Omental fat pad (tissue), 4 donors: ENCODE results near the gene LRRC75A. TPM values are rescaled to one million over a fixed set of nuclear protein-coding genes. Genes with fewer than 3 reads are reported as not detected.
"Not testable (repeated sequence)": the region's sequence is repeated elsewhere in the genome, so short reads cannot be mapped to it uniquely, and the experiment has no call there.

ENCODE experiments used
- ATAC-seq: fragments of 150-250 bp; one replicate; pipeline ENCODE4 v1.9.1; 2016; ENCODE audit warnings: mild to moderate bottlenecking, moderate library complexity; ENCODE audit not compliant: low FRiP score
- DNase-seq: peaks from one replicate; pipeline ENCODE4 v3.0.0-alpha.2; 2019; ENCODE audit warnings: low spot score
- total RNA-seq, 4 donors: library from RNA; depleted of rRNA; stranded (reverse); fragments of >200 nt; gene quantifications; one replicate each; pipeline ENCODE4 v1.1.0, GENCODE V29; 2016
- TF ChIP-seq, protein P1 (sequence below), 3 donors: fragments of 450-650 bp; IDR thresholded peaks; one replicate each; pipeline ENCODE4 v1.5.1; 2016 to 2017; ENCODE audit warnings: antibody characterized with exemption in 3 of 3, mild to moderate bottlenecking in 3 of 3, moderate library complexity in 2 of 3

The LRRC75A gene
- total RNA-seq, 4 donors from 2014 or later: 0.74 to 3.5 (median 2.1) TPM

DNA sequence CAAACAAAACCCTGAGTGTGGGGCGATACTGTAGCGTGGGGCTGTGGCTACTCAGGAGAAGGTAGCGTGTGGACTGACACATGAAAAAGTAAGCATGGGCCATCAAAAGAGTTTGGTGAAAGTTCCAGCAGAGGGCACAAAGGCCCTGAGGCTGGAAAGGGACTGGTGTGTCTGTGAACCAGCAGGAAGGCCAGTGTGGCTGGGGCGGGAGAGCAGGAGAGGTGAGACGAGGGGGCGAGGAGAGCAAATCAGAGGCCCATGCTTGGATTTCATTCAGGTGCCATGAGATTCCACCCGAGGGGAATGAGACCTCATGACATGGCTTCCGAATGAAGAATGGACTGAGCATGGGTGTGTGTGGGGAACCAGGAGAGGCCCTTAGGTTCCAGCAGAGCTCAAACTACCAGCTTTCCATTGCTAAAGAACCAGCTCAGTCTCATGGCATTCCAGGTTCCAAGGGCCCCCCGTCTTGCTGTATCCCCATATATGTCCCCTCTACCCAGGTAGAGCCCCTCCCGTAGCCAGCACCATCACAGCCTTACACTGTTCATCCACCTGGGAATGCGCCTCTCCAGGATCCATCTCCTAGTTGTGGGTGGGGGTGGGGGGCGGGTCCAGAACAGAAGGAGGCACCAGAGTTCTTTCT, 45.5 kb downstream of the LRRC75A start:
- no peak for ATAC-seq
- TF ChIP-seq, protein P1, sequence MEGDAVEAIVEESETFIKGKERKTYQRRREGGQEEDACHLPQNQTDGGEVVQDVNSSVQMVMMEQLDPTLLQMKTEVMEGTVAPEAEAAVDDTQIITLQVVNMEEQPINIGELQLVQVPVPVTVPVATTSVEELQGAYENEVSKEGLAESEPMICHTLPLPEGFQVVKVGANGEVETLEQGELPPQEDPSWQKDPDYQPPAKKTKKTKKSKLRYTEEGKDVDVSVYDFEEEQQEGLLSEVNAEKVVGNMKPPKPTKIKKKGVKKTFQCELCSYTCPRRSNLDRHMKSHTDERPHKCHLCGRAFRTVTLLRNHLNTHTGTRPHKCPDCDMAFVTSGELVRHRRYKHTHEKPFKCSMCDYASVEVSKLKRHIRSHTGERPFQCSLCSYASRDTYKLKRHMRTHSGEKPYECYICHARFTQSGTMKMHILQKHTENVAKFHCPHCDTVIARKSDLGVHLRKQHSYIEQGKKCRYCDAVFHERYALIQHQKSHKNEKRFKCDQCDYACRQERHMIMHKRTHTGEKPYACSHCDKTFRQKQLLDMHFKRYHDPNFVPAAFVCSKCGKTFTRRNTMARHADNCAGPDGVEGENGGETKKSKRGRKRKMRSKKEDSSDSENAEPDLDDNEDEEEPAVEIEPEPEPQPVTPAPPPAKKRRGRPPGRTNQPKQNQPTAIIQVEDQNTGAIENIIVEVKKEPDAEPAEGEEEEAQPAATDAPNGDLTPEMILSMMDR (IDR thresholded peaks at IDR 0.05): no peak
- no peak for DNase-seq

DNA sequence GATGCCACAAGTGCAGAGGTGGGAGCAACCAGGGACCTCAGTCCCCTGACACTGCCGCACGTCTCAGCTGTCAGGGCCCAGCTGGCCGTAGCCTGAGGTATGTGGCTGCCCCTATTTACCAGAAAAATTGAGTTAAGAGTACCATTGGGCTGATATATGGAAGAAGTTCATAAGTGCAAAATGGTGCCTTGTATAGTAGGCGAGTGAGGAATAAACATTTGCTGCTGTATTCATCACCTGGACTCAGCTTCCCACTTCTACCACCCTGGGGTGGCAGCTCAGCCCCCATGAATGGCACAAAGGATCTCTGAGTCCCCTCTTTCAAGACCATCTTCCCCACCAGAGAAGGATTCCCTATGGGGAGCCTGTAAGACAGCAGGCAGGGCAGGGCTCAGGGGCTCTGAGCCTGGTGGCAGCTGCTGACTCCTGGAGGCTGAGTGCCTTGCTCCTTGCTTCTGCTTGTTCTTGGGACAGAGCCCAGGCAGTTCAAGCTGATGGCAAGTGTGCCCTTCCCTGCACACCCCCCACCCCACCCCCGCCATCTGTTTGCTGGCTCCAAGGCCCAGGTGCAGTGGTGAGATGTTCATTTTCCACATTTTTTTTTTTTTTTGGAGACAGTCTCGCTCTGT, 47.6 kb downstream of the LRRC75A start:
- ATAC-seq (no peak), DNase-seq (no peak)
- TF ChIP-seq, protein P1 (IDR thresholded peaks at IDR 0.05): no peak

DNA sequence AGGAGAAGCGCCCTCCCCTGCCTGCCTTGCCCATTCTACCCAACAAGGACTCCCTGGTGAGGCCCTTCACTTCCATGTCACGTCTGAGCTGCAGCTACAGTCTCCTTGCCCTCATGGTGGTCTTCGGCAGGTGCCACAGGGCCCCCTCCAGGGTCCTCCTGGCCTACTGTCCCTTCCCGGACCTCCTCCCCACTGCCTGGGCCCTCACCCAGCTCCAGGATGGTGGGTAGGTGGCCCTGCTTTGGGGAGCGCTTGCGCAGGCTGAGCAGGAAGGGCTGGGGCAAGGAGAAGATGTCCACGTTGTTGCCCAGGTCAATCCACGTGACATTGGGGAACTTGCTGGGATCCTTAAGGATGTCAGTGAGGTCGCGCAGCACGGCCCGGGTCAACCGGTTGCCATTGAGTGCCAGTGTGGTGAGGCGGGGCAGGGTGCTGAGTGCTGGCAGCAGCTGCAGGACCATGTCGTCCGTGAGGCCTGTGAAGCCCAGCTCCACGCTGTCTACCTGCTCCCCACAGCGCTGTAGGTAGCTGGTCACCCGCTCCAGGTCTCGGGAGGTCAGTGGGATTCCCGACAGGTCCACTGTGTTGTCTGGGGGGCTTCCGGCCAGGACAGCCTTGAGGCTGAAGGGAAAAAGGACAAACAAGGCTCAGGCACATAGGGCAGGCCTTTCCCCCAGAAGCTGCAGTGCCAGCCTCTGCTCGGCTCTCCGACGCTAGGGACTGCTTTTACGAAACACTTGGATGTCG, 48.3 kb downstream of the LRRC75A start:
- TF ChIP-seq, protein P1 (IDR thresholded peaks at IDR 0.05): no peak
- DNase-seq: no peak
- no peak for ATAC-seq

DNA sequence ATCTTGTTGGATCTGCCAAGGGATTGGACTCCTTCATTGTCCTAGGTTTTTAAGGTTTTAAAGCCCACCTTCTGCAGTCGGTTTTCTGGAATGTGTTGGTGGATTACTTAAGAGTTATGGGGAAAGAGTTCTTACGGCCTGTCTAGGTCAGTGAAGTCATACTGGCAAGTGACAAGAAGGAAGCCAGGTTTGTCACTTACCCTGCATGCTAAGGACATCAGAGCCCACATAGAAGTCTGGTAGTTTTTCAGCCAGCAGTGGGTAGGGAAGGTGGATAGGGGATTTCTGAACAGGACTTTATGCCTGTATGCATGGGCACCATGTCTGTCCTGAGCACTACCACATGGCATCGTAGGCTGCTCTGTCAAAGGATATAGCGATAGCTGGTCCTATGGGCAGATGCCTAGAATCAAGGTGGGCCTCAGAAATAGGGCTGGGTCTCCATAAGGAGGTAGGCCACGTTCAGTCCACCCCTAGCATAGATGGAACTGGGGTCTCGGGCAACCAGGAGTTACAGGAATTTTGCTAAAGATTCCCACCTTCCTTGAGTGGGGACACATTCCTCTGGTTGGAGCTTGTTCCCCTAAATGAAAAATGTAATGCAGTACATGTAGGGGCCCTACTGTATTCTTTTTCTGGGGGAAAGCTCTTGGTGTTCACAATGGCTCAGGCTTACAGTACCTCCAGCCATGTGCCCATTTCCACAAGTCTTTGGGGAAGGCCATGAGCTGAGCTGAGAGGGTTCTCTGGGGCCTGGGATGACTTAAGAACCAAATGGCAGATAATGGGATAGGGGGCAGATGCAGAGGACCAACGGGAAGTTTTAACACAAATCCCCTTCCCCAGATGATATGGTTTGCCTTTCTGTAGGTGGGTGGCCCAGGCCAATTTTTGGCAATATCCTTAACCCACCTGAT, 49.1 kb downstream of the LRRC75A start:
- ATAC-seq: no peak
- TF ChIP-seq, protein P1 (IDR thresholded peaks at IDR 0.05): no peak
- DNase-seq: no peak

DNA sequence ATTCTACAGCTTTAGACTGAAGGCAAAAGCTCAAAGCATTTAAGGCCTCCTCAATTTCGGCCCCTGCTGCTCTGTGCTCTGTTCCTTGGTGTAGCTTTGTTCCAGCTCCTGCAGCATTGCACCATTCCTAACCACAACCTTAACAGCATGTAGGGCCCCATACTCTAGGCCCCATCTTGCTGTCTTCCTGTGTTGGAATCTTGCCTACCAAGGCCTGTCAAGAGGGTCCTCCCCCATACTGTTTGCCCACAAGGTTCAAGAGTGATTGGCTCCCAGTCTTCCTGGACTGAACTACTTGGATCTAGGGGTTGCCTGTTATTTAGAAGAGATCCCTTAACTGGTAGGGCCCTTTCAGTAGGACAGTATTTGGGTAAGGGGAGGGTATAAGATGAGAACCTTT, 49.9 kb downstream of the LRRC75A start:
- ATAC-seq: no peak
- DNase-seq: no peak
- TF ChIP-seq, protein P1 (IDR thresholded peaks at IDR 0.05): no peak

DNA sequence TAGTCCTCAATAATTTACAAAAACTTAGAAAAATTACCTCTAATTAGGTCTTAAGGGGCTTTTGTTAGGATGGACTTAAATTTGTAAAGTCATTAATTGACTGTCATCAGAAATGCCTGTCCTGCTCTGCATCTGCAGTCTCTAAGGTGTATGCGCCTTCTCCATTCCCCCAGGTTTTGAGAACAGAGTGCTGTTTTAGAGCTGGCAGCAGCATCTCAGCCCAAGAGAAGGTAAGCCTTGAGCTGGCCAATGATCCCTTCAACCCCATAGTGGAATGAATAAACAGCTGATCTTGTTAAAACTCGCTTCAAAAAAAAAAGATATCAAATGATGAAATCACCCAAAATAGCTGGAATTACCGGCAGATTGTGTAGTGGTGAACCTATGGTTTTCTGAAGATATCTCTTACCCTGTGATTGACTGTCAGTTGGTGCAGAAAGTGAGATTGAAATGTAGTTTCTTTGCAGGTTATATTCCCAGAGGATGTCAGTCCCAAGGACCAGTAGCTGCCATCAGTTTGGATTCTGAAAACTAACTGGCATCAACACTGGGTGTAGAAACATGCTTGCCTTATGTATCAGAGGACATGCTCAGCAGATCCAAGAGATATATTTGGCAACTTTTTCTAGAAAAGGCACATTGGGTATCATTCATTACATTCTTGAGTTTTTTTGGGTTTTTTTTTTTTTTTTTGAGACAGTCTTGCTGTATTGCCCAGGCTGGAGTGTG, 50.9 kb downstream of the LRRC75A start:
- TF ChIP-seq, protein P1 (IDR thresholded peaks at IDR 0.05): no peak
- ATAC-seq: no peak

DNA sequence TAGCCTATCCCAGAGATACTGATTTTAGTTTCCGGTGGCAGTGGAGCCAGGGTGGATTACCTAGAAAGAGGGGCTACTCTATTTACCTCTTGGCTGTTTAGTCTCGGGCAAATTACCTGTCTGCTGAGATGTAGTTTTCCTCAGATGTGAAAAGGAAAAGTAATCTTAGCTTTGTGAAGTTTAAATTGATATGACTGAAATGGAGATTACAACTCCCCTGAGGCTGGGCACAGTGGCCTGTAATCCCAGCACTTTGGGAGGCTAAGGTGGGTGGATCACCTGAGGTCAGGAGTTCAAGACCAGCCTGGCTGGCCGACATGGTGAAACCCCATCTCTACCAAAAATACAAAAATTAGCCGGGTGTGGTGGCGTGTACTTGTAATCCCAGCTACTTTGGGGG, 51.6 kb downstream of the LRRC75A start:
- ATAC-seq, DNase-seq: not testable (repeated sequence)

More for the DNA sequence above, 50.9 kb downstream of the LRRC75A start:
- DNase-seq: no peak
